GM12878 (cell line): ENCODE results near the gene AKAP5. TPM values are rescaled to one million over a fixed set of nuclear protein-coding genes. Genes with fewer than 3 reads are reported as not detected.

ENCODE experiments used
- CHD4 ChIP-seq: fragments of 200-600 bp; sonication (generic); IDR thresholded peaks from 2 replicates; pipeline ENCODE4 v1.6.1; 2016; ENCODE audit warnings: mild to moderate bottlenecking
- DPF2 ChIP-seq: fragments of 450-650 bp; IDR thresholded peaks from 2 replicates; pipeline ENCODE4 v1.6.1; 2017; ENCODE audit warnings: mild to moderate bottlenecking
- EZH2 ChIP-seq: IDR thresholded peaks from 2 replicates; pipeline ENCODE4 v1.6.1; 2012; ENCODE audit warnings: low read depth, mild to moderate bottlenecking, control low read depth, inconsistent platforms, low read length, borderline replicate concordance; ENCODE audit not compliant: control insufficient read depth
- HDAC2 ChIP-seq: fragments of 200-600 bp; sonication (generic); IDR thresholded peaks from 2 replicates; pipeline ENCODE4 v1.6.1; 2017
- KAT2A ChIP-seq: conservative IDR thresholded peaks from 2 replicates; pipeline ENCODE4 v1.6.1; 2011; ENCODE audit warnings: low read depth, low read length; ENCODE audit not compliant: control insufficient read depth
- NFYA ChIP-seq: IDR thresholded peaks from 2 replicates; pipeline ENCODE4 v1.6.1; 2011; ENCODE audit warnings: low read depth, mild to moderate bottlenecking, low read length, improper control_type of control experiment, borderline replicate concordance
- PAX5 ChIP-seq: IDR thresholded peaks from 2 replicates; pipeline ENCODE4 v1.6.1; 2011; ENCODE audit warnings: low read depth, low read length, borderline replicate concordance
- POLR2A ChIP-seq: IDR thresholded peaks from 2 replicates; pipeline ENCODE4 v1.6.1; 2011; ENCODE audit warnings: low read depth, mild to moderate bottlenecking, low read length
- POLR2AphosphoS5 ChIP-seq: IDR thresholded peaks from 2 replicates; pipeline ENCODE4 v1.6.1; 2011; ENCODE audit warnings: mild to moderate bottlenecking, low read length, inconsistent platforms
- RB1 ChIP-seq: fragments of 450-650 bp; formaldehyde crosslinking; IDR thresholded peaks from 2 replicates; pipeline ENCODE4 v1.6.1; 2017; ENCODE audit warnings: mild to moderate bottlenecking, borderline replicate concordance
- RFX5 ChIP-seq: IDR thresholded peaks from 2 replicates; pipeline ENCODE4 v1.6.1; 2011; ENCODE audit warnings: low read depth, low read length, improper control_type of control experiment
- SMARCA5 ChIP-seq: fragments of 450-650 bp; IDR thresholded peaks from 2 replicates; pipeline ENCODE4 v1.6.1; 2017; ENCODE audit warnings: mild to moderate bottlenecking
- SMC3 ChIP-seq: IDR thresholded peaks from 2 replicates; pipeline ENCODE4 v1.6.1; 2011; ENCODE audit warnings: low read length, improper control_type of control experiment, borderline replicate concordance
- SP1 ChIP-seq: IDR thresholded peaks from one replicate; pipeline ENCODE4 v1.6.1; 2011; ENCODE audit warnings: low read depth, low read length
- TCF3 ChIP-seq: IDR thresholded peaks from 2 replicates; pipeline ENCODE4 v1.6.1; 2012; ENCODE audit warnings: low read depth, mild to moderate bottlenecking, low read length, borderline replicate concordance; ENCODE audit not compliant: insufficient read depth
- TCF7 ChIP-seq: IDR thresholded peaks from 2 replicates; pipeline ENCODE4 v1.6.1; 2014; ENCODE audit warnings: antibody characterized with exemption, borderline replicate concordance
- ZSCAN29 ChIP-seq: fragments of 450-650 bp; IDR thresholded peaks from 2 replicates; pipeline ENCODE4 v1.6.1; 2017; ENCODE audit warnings: mild to moderate bottlenecking, moderate library complexity
- ZZZ3 ChIP-seq: IDR thresholded peaks from 2 replicates; pipeline ENCODE4 v1.6.1; 2011; ENCODE audit warnings: low read depth; ENCODE audit not compliant: control insufficient read depth, insufficient read length
- polyA plus RNA-seq, 11 experiments: library from polyadenylated mRNA; depleted of rRNA in 4 of 11; unstranded in 6 of 11; stranded (reverse) in 5 of 11; fragments of >200 nt; fragmentation: Nextera tagmentation in 4 of 11; fragmentation: Illumina TruSeq in 1 of 11; extraction: Ambion mirVana in 4 of 11; extraction: Trizol in 1 of 11; gene quantifications; 1 replicate in 1 of 11; 2 replicates in 10 of 11; pipeline versions ENCODE4 v1.2.1 to v1.2.3, GENCODE V29; 2011 to 2016; ENCODE audit warnings: inconsistent platforms in 2 of 11, missing spikeins in 2 of 11, low read depth in 1 of 11
- total RNA-seq, 4 experiments: library from RNA; depleted of rRNA in 3 of 4; stranded (reverse); fragments of >200 nt in 3 of 4; fragmentation: Illumina TruSeq in 1 of 4; extraction: Trizol in 1 of 4; gene quantifications; 2 replicates each; pipeline versions ENCODE4 v1.2.1 to v1.2.3, GENCODE V29; 2013 to 2021
- TF ChIP-seq, protein P1 (sequence below): IDR thresholded peaks from 2 replicates; pipeline ENCODE4 v1.6.1; 2012; ENCODE audit warnings: low read length, inconsistent platforms
- TF ChIP-seq, protein P2 (sequence below): IDR thresholded peaks from 2 replicates; pipeline ENCODE4 v1.6.1; 2011; ENCODE audit warnings: borderline replicate concordance, low read depth, mild to moderate bottlenecking, moderate library complexity, low read length; ENCODE audit not compliant: insufficient read depth, poor library complexity, severe bottlenecking
- TF ChIP-seq, protein P3 (sequence below): fragments of 450-650 bp; IDR thresholded peaks from 2 replicates; pipeline ENCODE4 v1.6.1; 2017; ENCODE audit warnings: antibody characterized with exemption, mild to moderate bottlenecking, moderate library complexity
- TF ChIP-seq, protein P4 (sequence below): fragments of 450-650 bp; IDR thresholded peaks from 2 replicates; pipeline ENCODE4 v1.6.1; 2016; ENCODE audit warnings: mild to moderate bottlenecking
- TF ChIP-seq, protein P5 (sequence below): IDR thresholded peaks from 2 replicates; pipeline ENCODE4 v1.6.1; 2011; ENCODE audit warnings: mild to moderate bottlenecking, low read depth, low read length, moderate library complexity; ENCODE audit not compliant: insufficient replicate concordance
- TF ChIP-seq, protein P6 (sequence below): IDR thresholded peaks from 2 replicates; pipeline ENCODE4 v1.6.1; 2012; ENCODE audit warnings: low read depth, low read length, improper control_type of control experiment

Gene AKAP5
- total and polyA plus RNA-seq, 10 of the 15 experiments (the other 5 are each of a cell fraction or from before 2014, with no cell fraction given), result 0.45 to 5.1 (median 1.7) TPM

DNA sequence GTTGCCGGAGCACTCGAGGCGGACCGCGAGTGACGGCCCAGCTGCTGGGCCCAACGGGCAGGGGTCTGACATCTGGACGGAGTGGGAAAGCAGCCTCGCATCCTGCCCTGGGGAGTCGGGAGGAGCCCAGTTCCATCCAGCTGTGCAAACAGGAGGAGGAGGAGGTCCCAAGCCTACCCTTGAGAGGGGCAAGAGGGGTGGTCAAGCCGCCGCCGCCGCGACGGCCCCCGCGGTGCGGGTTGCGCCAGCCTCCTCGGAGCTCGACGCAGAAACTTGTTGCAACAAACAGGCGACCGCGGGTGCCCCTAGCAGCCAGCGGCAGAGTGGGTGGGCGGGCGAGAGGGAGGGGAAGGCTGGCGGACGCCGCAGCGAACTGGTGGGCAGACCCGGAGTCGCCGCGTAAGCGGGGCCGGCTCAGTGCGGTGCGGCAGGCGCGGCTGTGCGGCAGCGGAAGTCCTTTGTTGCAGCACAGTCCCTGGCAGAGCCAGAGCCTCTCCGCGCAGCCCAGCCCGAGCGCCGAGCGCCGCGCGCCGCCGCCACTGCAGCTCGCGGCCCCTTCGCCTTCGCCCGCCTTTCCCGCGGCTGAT lies 39.1 kb downstream of the AKAP5 start, which contains the start of gene ZBTB1 (continued):
- TF ChIP-seq, protein P1, sequence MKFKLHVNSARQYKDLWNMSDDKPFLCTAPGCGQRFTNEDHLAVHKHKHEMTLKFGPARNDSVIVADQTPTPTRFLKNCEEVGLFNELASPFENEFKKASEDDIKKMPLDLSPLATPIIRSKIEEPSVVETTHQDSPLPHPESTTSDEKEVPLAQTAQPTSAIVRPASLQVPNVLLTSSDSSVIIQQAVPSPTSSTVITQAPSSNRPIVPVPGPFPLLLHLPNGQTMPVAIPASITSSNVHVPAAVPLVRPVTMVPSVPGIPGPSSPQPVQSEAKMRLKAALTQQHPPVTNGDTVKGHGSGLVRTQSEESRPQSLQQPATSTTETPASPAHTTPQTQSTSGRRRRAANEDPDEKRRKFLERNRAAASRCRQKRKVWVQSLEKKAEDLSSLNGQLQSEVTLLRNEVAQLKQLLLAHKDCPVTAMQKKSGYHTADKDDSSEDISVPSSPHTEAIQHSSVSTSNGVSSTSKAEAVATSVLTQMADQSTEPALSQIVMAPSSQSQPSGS, result no peak
- TF ChIP-seq ZSCAN29 (no peak), CHD4 (no peak), SMARCA5 (no peak), KAT2A (no peak), RB1 (no peak), DPF2 (peak; percentile 13; the same call in 1 of the 2 replicates), EZH2 (no peak), TCF3 (peak; percentile 38; the same call in 1 of the 2 replicates), RFX5 (no peak), NFYA (no peak), SP1 (no peak), HDAC2 (no peak), ZZZ3 (no peak), POLR2AphosphoS5 (peak; percentile 93), PAX5 (no peak; the same call in 1 of the 2 replicates), POLR2A (peak; percentile 67), TCF7 (no peak), SMC3 (no peak)
- TF ChIP-seq, protein P2, sequence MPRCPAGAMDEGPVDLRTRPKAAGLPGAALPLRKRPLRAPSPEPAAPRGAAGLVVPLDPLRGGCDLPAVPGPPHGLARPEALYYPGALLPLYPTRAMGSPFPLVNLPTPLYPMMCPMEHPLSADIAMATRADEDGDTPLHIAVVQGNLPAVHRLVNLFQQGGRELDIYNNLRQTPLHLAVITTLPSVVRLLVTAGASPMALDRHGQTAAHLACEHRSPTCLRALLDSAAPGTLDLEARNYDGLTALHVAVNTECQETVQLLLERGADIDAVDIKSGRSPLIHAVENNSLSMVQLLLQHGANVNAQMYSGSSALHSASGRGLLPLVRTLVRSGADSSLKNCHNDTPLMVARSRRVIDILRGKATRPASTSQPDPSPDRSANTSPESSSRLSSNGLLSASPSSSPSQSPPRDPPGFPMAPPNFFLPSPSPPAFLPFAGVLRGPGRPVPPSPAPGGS, result no peak
- TF ChIP-seq, protein P3, sequence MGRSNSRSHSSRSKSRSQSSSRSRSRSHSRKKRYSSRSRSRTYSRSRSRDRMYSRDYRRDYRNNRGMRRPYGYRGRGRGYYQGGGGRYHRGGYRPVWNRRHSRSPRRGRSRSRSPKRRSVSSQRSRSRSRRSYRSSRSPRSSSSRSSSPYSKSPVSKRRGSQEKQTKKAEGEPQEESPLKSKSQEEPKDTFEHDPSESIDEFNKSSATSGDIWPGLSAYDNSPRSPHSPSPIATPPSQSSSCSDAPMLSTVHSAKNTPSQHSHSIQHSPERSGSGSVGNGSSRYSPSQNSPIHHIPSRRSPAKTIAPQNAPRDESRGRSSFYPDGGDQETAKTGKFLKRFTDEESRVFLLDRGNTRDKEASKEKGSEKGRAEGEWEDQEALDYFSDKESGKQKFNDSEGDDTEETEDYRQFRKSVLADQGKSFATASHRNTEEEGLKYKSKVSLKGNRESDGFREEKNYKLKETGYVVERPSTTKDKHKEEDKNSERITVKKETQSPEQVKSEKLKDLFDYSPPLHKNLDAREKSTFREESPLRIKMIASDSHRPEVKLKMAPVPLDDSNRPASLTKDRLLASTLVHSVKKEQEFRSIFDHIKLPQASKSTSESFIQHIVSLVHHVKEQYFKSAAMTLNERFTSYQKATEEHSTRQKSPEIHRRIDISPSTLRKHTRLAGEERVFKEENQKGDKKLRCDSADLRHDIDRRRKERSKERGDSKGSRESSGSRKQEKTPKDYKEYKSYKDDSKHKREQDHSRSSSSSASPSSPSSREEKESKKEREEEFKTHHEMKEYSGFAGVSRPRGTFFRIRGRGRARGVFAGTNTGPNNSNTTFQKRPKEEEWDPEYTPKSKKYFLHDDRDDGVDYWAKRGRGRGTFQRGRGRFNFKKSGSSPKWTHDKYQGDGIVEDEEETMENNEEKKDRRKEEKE, result 0 out of 2 replicates have a peak, but pooled peaks have one; percentile 70
- TF ChIP-seq, protein P4, sequence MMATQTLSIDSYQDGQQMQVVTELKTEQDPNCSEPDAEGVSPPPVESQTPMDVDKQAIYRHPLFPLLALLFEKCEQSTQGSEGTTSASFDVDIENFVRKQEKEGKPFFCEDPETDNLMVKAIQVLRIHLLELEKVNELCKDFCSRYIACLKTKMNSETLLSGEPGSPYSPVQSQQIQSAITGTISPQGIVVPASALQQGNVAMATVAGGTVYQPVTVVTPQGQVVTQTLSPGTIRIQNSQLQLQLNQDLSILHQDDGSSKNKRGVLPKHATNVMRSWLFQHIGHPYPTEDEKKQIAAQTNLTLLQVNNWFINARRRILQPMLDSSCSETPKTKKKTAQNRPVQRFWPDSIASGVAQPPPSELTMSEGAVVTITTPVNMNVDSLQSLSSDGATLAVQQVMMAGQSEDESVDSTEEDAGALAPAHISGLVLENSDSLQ, result peak; percentile 33; the same call in 1 of the 2 replicates
- TF ChIP-seq, protein P5, sequence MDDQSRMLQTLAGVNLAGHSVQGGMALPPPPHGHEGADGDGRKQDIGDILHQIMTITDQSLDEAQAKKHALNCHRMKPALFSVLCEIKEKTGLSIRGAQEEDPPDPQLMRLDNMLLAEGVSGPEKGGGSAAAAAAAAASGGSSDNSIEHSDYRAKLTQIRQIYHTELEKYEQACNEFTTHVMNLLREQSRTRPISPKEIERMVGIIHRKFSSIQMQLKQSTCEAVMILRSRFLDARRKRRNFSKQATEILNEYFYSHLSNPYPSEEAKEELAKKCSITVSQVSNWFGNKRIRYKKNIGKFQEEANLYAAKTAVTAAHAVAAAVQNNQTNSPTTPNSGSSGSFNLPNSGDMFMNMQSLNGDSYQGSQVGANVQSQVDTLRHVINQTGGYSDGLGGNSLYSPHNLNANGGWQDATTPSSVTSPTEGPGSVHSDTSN, result no peak
- TF ChIP-seq, protein P6, sequence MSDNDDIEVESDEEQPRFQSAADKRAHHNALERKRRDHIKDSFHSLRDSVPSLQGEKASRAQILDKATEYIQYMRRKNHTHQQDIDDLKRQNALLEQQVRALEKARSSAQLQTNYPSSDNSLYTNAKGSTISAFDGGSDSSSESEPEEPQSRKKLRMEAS, result no peak
